Measurements from ENCODE around the gene C2orf68.

The C2orf68 gene

DNA sequence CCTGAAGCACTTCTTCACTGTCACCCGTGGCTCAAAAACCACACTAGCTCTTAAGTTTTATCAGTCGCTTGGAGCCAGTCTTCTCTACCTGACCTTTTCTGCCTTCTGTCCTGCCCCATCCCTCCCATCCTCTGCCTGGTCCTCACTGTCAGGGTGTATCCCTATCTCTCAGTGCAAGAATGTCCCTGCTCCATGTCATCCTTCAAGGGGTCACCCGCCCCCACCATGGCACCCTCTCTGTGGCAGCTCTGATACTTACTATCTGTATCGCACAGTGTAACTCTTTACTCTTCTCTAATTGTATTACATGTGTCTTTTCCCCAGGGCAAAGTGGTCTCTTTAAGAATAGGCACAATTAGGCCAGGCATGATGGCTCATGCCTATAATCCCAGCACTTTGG, 23.2 kb downstream of the C2orf68 start:
- Mint-ChIP-seq H3K4me1 (ENCODE audit: low read depth) (peaks cover 29% of the 10 kb centered on the region), H3K9me3 (no peaks in the 10 kb centered on the region), H3K36me3 (ENCODE audit: low read depth) (peaks cover under 1% of the 10 kb centered on the region), H3K4me3 (no peak overlapping the region), H3K27ac (no peak overlapping the region), H3K27me3 (ENCODE audit: low read depth) (no peaks in the 10 kb centered on the region)
- no peak for DNase-seq (ENCODE audit: low spot score)

DNA sequence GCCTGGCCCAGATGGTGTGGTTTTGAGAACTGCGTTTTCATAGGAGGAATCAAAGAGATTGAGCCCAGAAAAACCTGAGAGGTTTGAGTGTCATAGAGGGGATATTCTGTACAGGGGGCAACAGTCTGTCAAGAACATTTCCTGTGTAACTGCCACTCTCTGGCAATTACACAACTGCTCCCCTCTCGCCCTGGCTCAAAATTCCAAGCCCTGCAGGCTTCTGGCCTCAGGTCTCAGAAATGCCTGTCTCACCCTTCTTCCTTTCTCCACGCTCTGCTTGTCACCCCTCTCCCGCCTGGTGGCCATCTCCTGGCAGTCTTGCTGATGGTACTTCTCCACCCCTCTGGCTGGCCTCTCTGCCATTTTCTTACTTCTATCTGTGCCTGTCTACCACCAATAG, 23.6 kb downstream of the C2orf68 start:
- H3K27ac Mint-ChIP-seq: no peak overlapping the region

DNA sequence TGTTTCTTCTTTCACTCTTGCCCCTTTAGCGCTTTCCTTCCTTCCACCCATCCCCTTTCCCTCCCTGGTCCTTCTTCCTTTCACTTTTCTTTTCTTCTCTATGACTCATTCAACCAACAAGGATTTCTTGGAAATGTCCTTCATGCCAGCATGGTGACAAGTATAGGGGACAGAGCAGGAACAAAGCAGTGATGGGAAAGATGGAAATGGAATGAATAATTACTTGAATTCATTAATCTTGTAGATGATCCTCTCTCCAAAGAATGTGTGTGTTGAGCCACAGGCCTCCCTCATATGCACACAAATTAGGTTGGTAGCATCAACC, 26.1 kb downstream of the C2orf68 start:
- peaks cover 34% of the 10 kb centered on the region for H3K4me1 Mint-ChIP-seq (ENCODE audit: low read depth)
- peaks cover 18% of the 10 kb centered on the region for H3K36me3 Mint-ChIP-seq (ENCODE audit: low read depth)
- peak overlapping the region; percentile 85 for H3K4me3 Mint-ChIP-seq
- DNase-seq (ENCODE audit: low spot score): no peak
- peak overlapping the region; percentile 85 for H3K27ac Mint-ChIP-seq
- H3K9me3 Mint-ChIP-seq: no peaks in the 10 kb centered on the region
- no peaks in the 10 kb centered on the region for H3K27me3 Mint-ChIP-seq (ENCODE audit: low read depth)

More for the DNA sequence above, 23.6 kb downstream of the C2orf68 start:
- Mint-ChIP-seq H3K9me3 (no peaks in the 10 kb centered on the region), H3K4me3 (no peak overlapping the region), H3K27me3 (ENCODE audit: low read depth) (no peaks in the 10 kb centered on the region), H3K36me3 (ENCODE audit: low read depth) (peaks cover 4% of the 10 kb centered on the region), H3K4me1 (ENCODE audit: low read depth) (peaks cover 32% of the 10 kb centered on the region)
- DNase-seq (ENCODE audit: low spot score): no peak

DNA sequence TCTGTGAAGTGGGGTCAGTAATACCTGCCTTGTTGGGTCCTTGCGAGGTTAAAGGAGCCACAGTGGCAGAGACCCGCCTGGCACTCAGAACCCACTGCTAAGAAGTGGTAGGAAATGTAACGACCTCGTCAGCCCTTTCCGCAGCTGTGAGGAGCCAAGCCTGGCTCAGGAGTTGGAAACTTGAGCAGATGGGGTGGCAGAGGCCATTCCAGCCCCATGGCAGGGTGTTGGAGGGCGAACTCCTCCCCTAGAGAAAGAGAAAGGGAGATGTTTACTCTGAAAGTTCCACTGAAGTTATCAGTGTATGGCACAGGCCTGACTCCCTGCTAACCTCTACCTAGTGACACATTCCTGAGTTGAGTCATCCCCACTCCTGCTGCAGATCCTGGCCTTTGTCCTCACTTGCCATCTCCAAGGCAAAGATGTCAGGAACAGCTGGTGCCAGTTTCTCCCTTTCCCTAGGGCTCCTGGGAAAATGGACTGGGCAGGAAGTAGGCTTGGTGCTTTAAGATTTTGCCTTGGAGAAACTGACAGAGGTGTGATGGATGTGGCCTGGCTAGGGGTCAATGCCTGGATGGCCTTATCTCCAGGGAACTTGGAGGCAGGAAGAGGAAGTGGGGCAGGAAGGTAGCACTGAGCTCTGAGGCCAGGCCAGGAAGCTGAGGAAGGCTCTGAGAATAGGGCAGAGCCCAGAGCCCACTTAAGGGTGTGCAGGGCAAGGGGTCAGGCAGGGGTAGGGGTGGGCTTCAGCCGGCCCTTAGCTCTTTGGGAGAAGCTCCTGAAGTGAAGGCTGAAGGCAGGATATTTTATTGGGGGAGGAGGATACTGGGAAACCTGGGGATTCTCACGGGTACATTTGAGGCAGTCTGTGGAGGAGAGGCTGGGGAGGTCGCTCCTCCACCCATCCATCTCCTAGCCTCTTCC, 26.7 kb downstream of the C2orf68 start:
- H3K4me1 Mint-ChIP-seq (ENCODE audit: low read depth): peaks cover 37% of the 10 kb centered on the region
- no peak for DNase-seq (ENCODE audit: low spot score)
- H3K9me3 Mint-ChIP-seq: no peaks in the 10 kb centered on the region

DNA sequence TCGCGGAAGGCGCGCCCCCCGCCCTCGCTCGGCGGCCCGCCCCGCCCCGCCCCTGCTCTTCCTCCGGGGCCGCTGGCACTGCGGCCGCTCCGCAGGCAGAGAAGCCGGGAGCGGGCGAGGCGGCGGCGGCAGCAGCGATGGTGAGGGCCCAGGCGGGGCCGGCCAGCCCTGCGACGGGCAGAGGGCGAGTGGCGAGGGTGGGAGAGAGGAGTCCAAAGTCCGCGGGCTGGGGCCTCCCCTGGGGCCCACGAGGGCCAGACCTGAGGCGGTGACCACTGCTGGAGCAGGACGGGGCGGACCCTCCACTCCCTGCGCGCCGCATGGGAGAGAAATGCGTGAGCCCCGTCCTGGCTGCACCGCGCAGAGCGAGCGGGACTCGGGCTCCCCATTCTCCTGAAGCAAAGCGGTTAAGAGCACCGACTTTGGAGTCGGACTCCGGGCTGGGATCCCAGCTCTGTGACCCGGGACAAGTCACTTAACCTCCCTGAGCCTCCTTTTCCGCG, 27.5 kb downstream of the C2orf68 start, which contains the start of gene VAMP5:
Gene VAMP5, plus strand, starts transcription at position 78 of the 503 bp plus-strand sequence. Its CDS starts 60 bp downstream, at position 138.
- no peak for DNase-seq (ENCODE audit: low spot score)
- peak within 1 kb of the TSS; percentile 85 for H3K4me3 Mint-ChIP-seq
- H3K27ac Mint-ChIP-seq: peak within 1 kb of the TSS; percentile 85
- H3K27me3 Mint-ChIP-seq (ENCODE audit: low read depth): no peaks in the 10 kb centered on the region
- H3K9me3 Mint-ChIP-seq: no peaks in the 10 kb centered on the region
- peaks cover 24% of the 10 kb centered on the region for H3K36me3 Mint-ChIP-seq (ENCODE audit: low read depth)
- peaks cover 41% of the 10 kb centered on the region for H3K4me1 Mint-ChIP-seq (ENCODE audit: low read depth)

More for the DNA sequence above, 26.7 kb downstream of the C2orf68 start:
- H3K27me3 Mint-ChIP-seq (ENCODE audit: low read depth): no peaks in the 10 kb centered on the region
- peaks cover 21% of the 10 kb centered on the region for H3K36me3 Mint-ChIP-seq (ENCODE audit: low read depth)
- H3K27ac Mint-ChIP-seq: peak overlapping the region; percentile 85
- peak overlapping the region; percentile 85 for H3K4me3 Mint-ChIP-seq

DNA sequence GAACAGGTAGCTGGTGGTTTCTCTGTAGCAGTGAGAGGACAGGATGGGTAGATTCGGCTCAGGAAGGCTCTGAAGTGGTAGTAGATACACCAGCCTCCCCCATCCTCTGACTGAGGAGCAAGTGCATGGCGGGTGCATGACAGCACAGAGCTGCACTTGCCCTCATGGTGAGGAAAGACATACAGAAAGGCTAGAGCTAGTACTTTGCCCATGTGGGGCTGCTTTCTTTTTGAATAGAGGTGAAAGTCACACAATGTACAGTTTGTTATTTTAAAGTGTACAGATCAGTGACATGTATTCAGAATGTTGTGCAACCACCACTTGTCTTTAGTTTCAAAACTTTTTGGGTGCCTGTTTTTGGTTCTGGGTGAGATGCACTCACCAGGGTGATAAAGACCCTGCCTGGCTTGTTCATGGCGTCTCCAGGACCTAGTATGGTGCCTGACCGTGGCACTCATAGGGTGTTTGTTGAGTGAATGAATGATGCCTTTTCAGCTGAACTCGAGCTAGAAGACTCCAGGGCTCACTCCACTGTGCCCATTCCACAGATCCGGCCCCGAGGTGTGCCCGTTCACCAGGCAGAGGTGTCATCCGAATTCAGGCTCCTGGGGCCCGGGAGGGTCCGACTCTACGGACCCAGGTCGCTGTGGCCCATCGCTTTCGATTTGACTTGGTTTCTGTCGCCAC, 28.1 kb downstream of the C2orf68 start:
- H3K4me3 Mint-ChIP-seq: peak overlapping the region; percentile 81
- DNase-seq (ENCODE audit: low spot score): peak; percentile 40
- no peaks in the 10 kb centered on the region for H3K27me3 Mint-ChIP-seq (ENCODE audit: low read depth)
- no peaks in the 10 kb centered on the region for H3K9me3 Mint-ChIP-seq
- H3K4me1 Mint-ChIP-seq (ENCODE audit: low read depth): peaks cover 46% of the 10 kb centered on the region
- peaks cover 26% of the 10 kb centered on the region for H3K36me3 Mint-ChIP-seq (ENCODE audit: low read depth)
- peak overlapping the region; percentile 83 for H3K27ac Mint-ChIP-seq

DNA sequence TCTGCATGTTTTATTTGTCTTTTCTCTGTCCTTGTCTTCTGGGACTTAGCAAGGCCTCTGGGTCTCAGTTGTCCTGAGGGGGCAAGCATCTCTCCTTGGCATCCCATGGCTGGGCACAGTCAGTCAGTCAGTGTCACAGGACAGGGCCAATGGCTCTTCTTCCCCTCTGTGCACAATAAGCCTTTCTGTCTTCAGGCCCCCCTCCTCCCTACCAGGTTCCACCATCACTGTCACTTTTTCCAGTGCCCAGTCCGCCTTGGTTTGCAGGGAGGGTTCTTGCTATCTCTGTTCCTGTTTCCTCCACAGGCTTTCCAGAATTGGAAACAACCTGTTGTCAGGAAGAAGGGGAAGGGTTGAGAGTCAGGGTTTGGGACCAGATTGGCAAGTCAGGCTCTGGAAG, 29.4 kb downstream of the C2orf68 start:
- H3K27ac Mint-ChIP-seq: peak overlapping the region; percentile 74
- H3K9me3 Mint-ChIP-seq: no peaks in the 10 kb centered on the region
- DNase-seq (ENCODE audit: low spot score): no peak
- peaks cover 34% of the 10 kb centered on the region for H3K36me3 Mint-ChIP-seq (ENCODE audit: low read depth)
- peak overlapping the region; percentile 36 for H3K4me3 Mint-ChIP-seq
- H3K4me1 Mint-ChIP-seq (ENCODE audit: low read depth): peaks cover 49% of the 10 kb centered on the region
- no peaks in the 10 kb centered on the region for H3K27me3 Mint-ChIP-seq (ENCODE audit: low read depth)

DNA sequence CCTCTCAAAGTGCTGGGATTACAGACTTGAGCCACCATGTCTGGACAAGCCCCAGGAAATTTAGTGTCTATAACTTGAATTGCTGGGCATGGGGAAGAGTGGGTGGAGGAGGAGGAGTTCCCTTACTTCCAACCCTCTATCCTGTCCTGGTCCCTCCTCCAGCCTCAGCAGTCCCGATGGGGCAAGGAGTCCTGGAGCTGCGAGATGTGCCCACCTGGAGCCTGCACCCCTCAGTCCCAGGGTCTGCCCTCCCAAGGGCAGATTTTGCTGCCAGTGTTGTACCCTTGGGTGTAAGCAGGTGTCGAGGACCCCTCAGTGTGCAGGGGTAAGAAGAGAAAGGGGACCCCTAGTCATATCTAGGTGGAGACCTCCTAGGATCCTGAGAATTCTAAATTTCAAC, 31.7 kb downstream of the C2orf68 start:
- Mint-ChIP-seq H3K9me3 (no peaks in the 10 kb centered on the region), H3K4me3 (peak overlapping the region; percentile 52), H3K27ac (peak overlapping the region; percentile 55), H3K36me3 (ENCODE audit: low read depth) (peaks cover 34% of the 10 kb centered on the region), H3K4me1 (ENCODE audit: low read depth) (peaks cover 38% of the 10 kb centered on the region), H3K27me3 (ENCODE audit: low read depth) (no peaks in the 10 kb centered on the region)
- no peak for DNase-seq (ENCODE audit: low spot score)

DNA sequence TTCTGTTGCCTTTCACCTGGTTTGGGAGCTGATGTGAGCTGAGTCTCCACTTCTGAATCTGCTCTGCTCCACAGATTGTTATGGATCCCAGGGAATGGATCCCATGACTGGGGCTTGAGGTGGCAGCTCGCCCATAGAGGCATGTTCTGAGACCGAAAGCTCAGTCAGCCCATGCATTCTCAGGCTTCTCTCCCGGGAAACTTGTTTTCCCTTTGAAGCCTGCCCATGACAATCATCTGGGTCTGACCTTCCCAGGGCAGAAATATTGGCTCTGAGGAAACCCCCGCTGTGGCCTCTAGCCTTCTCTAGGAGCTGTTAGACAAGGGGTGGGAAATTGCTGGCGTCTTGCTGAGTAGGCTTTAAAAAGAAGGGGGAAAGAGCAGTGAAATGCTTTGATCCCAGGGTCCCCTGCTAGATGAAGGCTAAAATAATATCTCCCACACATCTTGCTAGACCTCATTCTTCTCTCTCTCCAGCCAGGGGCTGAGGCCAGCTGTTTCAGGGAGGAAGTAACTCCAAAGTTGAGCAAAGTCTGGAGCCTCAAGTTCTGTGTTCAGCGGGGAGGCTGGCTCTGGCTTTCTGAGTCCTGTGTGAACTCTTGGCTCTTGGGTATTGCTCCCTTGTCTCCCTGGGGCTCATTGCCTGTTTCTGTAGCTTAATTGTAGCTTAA, 32.5 kb downstream of the C2orf68 start:
- H3K36me3 Mint-ChIP-seq (ENCODE audit: low read depth): peaks cover 34% of the 10 kb centered on the region
- no peaks in the 10 kb centered on the region for H3K9me3 Mint-ChIP-seq
- H3K27ac Mint-ChIP-seq: peak overlapping the region; percentile 86
- peaks cover 34% of the 10 kb centered on the region for H3K4me1 Mint-ChIP-seq (ENCODE audit: low read depth)
- DNase-seq (ENCODE audit: low spot score): no peak
- H3K27me3 Mint-ChIP-seq (ENCODE audit: low read depth): no peaks in the 10 kb centered on the region
- peak overlapping the region; percentile 96 for H3K4me3 Mint-ChIP-seq

DNA sequence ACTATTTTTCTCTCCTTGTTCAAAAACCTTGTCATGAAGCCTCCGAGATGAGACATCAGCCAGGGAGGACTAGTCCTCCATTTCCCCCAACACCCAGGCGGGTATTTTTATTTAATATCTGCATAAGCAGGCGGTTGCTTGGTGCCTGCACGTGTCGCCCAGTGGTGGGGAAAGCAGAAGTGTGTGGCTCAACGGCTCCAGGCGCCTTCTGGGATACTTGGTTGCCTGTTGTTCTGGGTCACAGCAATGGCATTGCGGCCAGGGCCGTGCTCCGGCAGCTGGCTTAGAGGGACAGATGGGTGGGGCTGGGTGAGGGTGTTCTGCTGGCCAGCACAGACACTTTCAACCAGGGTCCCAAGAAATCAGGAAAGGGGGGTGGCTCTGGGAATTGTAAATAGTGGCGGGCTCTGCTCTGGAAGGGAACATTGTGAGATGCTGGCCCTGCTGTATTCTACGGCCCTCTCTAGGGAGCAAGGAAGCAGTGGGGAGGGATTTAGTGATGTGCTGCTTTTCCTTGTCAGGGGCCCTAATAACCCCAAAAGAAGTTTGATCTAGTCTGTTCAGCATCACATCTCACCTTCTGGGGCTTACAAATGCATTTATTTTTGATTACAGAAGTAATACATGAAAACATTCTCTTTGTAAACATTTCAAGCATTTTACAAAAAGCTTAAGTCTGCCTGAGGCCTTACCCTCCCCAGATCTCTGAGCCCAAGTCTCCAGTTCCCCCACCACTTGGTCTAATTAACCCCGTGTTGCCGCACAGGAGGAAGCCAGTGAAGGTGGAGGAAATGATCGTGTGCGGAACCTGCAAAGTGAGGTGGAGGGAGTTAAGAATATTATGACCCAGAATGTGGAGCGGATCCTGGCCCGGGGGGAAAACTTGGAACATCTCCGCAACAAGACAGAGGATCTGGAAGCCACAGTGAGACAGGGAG, 33.4 kb downstream of the C2orf68 start:
- no peak for DNase-seq (ENCODE audit: low spot score)
- H3K4me1 Mint-ChIP-seq (ENCODE audit: low read depth): peaks cover 29% of the 10 kb centered on the region
- peak overlapping the region; percentile 96 for H3K4me3 Mint-ChIP-seq

DNA sequence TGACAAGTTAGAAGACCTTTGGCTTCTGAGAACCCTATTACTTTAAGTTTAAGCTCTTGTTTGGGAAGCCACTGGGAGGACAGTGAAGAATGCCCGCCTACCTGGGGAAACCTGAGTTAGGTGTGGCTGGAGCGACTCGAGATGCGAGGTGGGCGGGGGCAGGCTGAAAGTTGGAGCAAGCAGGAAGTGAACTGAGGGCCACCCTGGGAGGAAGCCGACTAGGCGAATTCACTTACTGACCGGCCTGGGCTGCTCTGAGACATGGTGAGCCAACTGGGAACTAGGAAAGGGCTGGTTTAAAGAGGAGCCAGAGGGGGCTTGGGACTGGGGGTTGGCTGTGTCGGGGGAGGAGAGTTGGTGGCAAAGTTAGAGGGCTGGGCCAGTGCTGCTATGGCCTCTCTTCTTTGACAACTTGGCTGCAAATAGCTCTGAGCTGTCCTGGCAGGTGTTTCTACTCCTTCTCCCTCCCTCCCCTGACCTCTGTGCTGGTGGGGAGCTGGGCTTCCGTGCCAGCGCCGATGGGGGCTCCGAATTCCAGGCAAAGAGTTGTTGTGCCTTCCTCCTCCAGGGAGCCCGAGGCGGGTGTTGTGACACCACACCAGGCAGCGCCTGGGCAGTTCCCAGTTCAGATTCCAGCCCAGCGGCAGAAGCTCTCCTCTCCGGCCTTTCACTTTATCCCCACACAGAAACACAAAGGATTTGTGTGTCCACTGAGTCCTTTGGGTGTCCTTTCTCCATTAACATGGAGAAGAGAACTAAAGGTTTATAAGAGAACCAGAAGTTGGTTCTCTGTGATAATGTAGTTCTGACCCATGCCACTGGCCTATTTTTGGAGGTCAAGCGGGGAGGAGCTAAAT, 34.3 kb downstream of the C2orf68 start, which contains the start of gene VAMP8:
Gene VAMP8, plus strand, starts transcription at position 201 of the 857 bp plus-strand sequence. Its CDS starts 61 bp downstream, at position 262.
- Mint-ChIP-seq H3K4me1 (ENCODE audit: low read depth) (peaks cover 26% of the 10 kb centered on the region), H3K27ac (peak within 1 kb of the TSS; percentile 86), H3K9me3 (no peaks in the 10 kb centered on the region), H3K36me3 (ENCODE audit: low read depth) (peaks cover 27% of the 10 kb centered on the region), H3K4me3 (peak within 1 kb of the TSS; percentile 96), H3K27me3 (ENCODE audit: low read depth) (peaks cover 2% of the 10 kb centered on the region)
- DNase-seq (ENCODE audit: low spot score): peak; percentile 46

More for the DNA sequence above, 33.4 kb downstream of the C2orf68 start:
- H3K27me3 Mint-ChIP-seq (ENCODE audit: low read depth): no peaks in the 10 kb centered on the region
- peak overlapping the region; percentile 86 for H3K27ac Mint-ChIP-seq
- H3K36me3 Mint-ChIP-seq (ENCODE audit: low read depth): peaks cover 33% of the 10 kb centered on the region
- no peaks in the 10 kb centered on the region for H3K9me3 Mint-ChIP-seq

DNA sequence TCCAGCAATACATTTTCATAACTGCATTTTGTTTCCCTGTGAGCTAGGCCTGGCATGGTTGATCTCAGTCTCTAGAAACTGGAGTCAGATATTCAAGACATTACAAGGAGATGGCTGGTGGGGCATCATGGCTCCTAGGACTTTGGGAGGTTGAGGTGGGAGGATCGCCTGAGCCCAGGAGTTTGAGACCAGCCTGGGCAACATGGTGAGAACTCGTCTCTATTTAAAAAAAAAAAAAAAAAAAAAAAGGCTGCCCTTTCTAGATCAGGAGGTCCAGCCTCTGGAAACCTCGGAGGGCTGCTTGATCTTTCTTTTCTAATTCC, 34.8 kb downstream of the C2orf68 start:
- H3K36me3 Mint-ChIP-seq (ENCODE audit: low read depth): peaks cover 23% of the 10 kb centered on the region
- DNase-seq (ENCODE audit: low spot score): no peak

More for the DNA sequence above, 34.8 kb downstream of the C2orf68 start:
- peak overlapping the region; percentile 96 for H3K4me3 Mint-ChIP-seq
- peaks cover 25% of the 10 kb centered on the region for H3K4me1 Mint-ChIP-seq (ENCODE audit: low read depth)
- peak overlapping the region; percentile 86 for H3K27ac Mint-ChIP-seq
- H3K27me3 Mint-ChIP-seq (ENCODE audit: low read depth): peaks cover 6% of the 10 kb centered on the region
- H3K9me3 Mint-ChIP-seq: no peaks in the 10 kb centered on the region
